KMS-11 (cell line): ENCODE results near the gene YTHDC2.

Source experiments
- H2AFZ ChIP-seq: fragments of 200-600 bp; sonication (generic); 2 replicates; pipeline ENCODE4 v1.6.1; 2016; ENCODE audit warnings: antibody characterized with exemption, mixed run types, low read depth
- H3K27ac ChIP-seq: fragments of 200-600 bp; sonication (generic); 2 replicates; pipeline ENCODE4 v1.6.1; 2016; ENCODE audit warnings: mild to moderate bottlenecking, mixed run types
- H3K27me3 ChIP-seq: fragments of 200-600 bp; sonication (generic); 2 replicates; pipeline ENCODE4 v1.6.1; 2017; ENCODE audit warnings: mild to moderate bottlenecking, low read depth, mixed run types, moderate library complexity; ENCODE audit not compliant: insufficient read depth
- H3K36me3 ChIP-seq: fragments of 200-600 bp; sonication (generic); 2 replicates; pipeline ENCODE4 v1.6.1; 2017; ENCODE audit warnings: mild to moderate bottlenecking, mixed run types; ENCODE audit not compliant: insufficient read depth
- H3K4me1 ChIP-seq: fragments of 200-600 bp; sonication (generic); 2 replicates; pipeline ENCODE4 v1.6.1; 2016; ENCODE audit warnings: mild to moderate bottlenecking, low read depth, mixed run types; ENCODE audit not compliant: poor library complexity, severe bottlenecking
- H3K4me2 ChIP-seq: fragments of 200-600 bp; sonication (generic); 2 replicates; pipeline ENCODE4 v1.7.0; 2016; ENCODE audit warnings: mild to moderate bottlenecking, mixed run types
- H3K4me3 ChIP-seq: fragments of 200-600 bp; sonication (generic); IDR thresholded peaks from 2 replicates; pipeline ENCODE4 v1.6.1; 2017; ENCODE audit warnings: low read depth, low read length, mixed read lengths; ENCODE audit not compliant: insufficient read depth
- H3K79me2 ChIP-seq: fragments of 200-600 bp; sonication (generic); 2 replicates; pipeline ENCODE4 v1.6.1; 2016; ENCODE audit warnings: low read depth, mixed run types; ENCODE audit not compliant: insufficient read depth
- H3K9ac ChIP-seq: fragments of 200-600 bp; sonication (generic); 2 replicates; pipeline ENCODE4 v1.6.1; 2016; ENCODE audit warnings: mild to moderate bottlenecking, mixed run types
- H4K20me1 ChIP-seq: fragments of 200-600 bp; sonication (generic); 2 replicates; pipeline ENCODE4 v1.6.1; 2016; ENCODE audit warnings: mild to moderate bottlenecking, mixed run types; ENCODE audit not compliant: insufficient read depth
- CTCF ChIP-seq: fragments of 200-600 bp; sonication (generic); conservative IDR thresholded peaks from 2 replicates; pipeline ENCODE4 v1.6.1; 2017; ENCODE audit warnings: low read depth, mild to moderate bottlenecking, antibody characterized with exemption, low read length, moderate library complexity, mixed read lengths

Gene YTHDC2

GRCh38 chr5:113552137-113552536 lies 38.6 kb downstream of the YTHDC2 start:
- Histone ChIP-seq H3K9ac (no peak overlapping the region), H3K27me3 (no peaks in the 10 kb centered on the region), H2AFZ (no peak overlapping the region), H3K27ac (no peak overlapping the region), H4K20me1 (no peaks in the 10 kb centered on the region), H3K4me3 (no peak overlapping the region), H3K4me2 (no peak overlapping the region), H3K36me3 (peaks cover 14% of the 10 kb centered on the region), H3K79me2 (no peaks in the 10 kb centered on the region), H3K4me1 (peaks cover 15% of the 10 kb centered on the region)
- no peak for TF ChIP-seq CTCF

GRCh38 chr5:113552620-113553019 lies 39.1 kb downstream of the YTHDC2 start:
- no peak overlapping the region for H3K4me2 ChIP-seq
- H3K36me3 ChIP-seq, result peaks cover 14% of the 10 kb centered on the region
- no peaks in the 10 kb centered on the region for H4K20me1 ChIP-seq
- H2AFZ ChIP-seq, result no peak overlapping the region
- H3K4me1 ChIP-seq, result peaks cover 15% of the 10 kb centered on the region
- no peak for TF ChIP-seq CTCF
- no peak overlapping the region for H3K9ac ChIP-seq
- no peaks in the 10 kb centered on the region for H3K79me2 ChIP-seq
- H3K4me3 ChIP-seq, result no peak overlapping the region
- no peak overlapping the region for H3K27ac ChIP-seq
- no peaks in the 10 kb centered on the region for H3K27me3 ChIP-seq

- H3K4me3 ChIP-seq, result no peak overlapping the region
- H3K27ac ChIP-seq, result no peak overlapping the region
- no peaks in the 10 kb centered on the region for H3K79me2 ChIP-seq
- no peak for TF ChIP-seq CTCF
- H2AFZ ChIP-seq, result no peak overlapping the region
- H3K36me3 ChIP-seq, result no peaks in the 10 kb centered on the region
- H4K20me1 ChIP-seq, result no peaks in the 10 kb centered on the region
- no peak overlapping the region for H3K9ac ChIP-seq
- H3K27me3 ChIP-seq, result no peaks in the 10 kb centered on the region
- no peak overlapping the region for H3K4me2 ChIP-seq
- H3K4me1 ChIP-seq, result no peaks in the 10 kb centered on the region
These were observed 49.4 kb downstream of the YTHDC2 start for GRCh38 chr5:113562828-113563400.

- Histone ChIP-seq H3K9ac (no peak overlapping the region), H3K27me3 (no peaks in the 10 kb centered on the region), H3K4me1 (no peaks in the 10 kb centered on the region), H3K4me3 (no peak overlapping the region), H3K4me2 (no peak overlapping the region), H3K36me3 (no peaks in the 10 kb centered on the region), H4K20me1 (no peaks in the 10 kb centered on the region), H2AFZ (no peak overlapping the region), H3K79me2 (no peaks in the 10 kb centered on the region), H3K27ac (no peak overlapping the region)
- TF ChIP-seq CTCF, result no peak
These were observed 55.9 kb downstream of the YTHDC2 start for GRCh38 chr5:113569396-113569795.
